H1 (cell line): ENCODE results near the gene HLF. TPM values are rescaled to one million over a fixed set of nuclear protein-coding genes. Genes with fewer than 3 reads are reported as not detected.

Experiments
- CTCF ChIA-PET: fragments of 300-600 bp; sonication (Branson Sonifier 250); formaldehyde crosslinking; loops from one replicate; lab custom pipeline; 2021; ENCODE audit not compliant: partially characterized antibody; lab: Charles Lee
- POLR2A ChIA-PET: fragments of 300-600 bp; sonication (Branson Sonifier 250); formaldehyde crosslinking; loops from one replicate; lab custom pipeline; 2021; ENCODE audit warnings: inconsistent platforms; ENCODE audit not compliant: partially characterized antibody; lab: Charles Lee
- DNase-seq, 2 experiments: peaks; one replicate each; pipeline versions ENCODE4 v3.0.0 to v3.0.0-alpha.2; 2010 to 2022; ENCODE audit warnings: low spot score in 2 of 2, low read depth in 1 of 2, mixed read lengths in 1 of 2
- FAIRE-seq: peaks from 2 replicates; lab custom pipeline; 2011; peaks lifted over from hg19 to GRCh38; lab: Jason Lieb, UNC
- H2AFZ ChIP-seq: 2 replicates; pipeline ENCODE4 v1.8.1; 2012; ENCODE audit warnings: low read length, inconsistent platforms
- H2AK5ac ChIP-seq: 2 replicates; pipeline ENCODE4 v1.6.1; 2013; ENCODE audit warnings: low read depth, low read length
- H2BK120ac ChIP-seq: replicated peaks from 2 replicates; pipeline ENCODE3; 2013; ENCODE audit warnings: low read depth, low read length, inconsistent platforms
- H2BK12ac ChIP-seq: 2 replicates; pipeline ENCODE4 v1.6.1; 2013; ENCODE audit warnings: low read depth, low read length
- H2BK15ac ChIP-seq: 2 replicates; pipeline ENCODE4 v1.6.1; 2013; ENCODE audit warnings: low read length
- H2BK20ac ChIP-seq: 2 replicates; pipeline ENCODE4 v1.6.1; 2013; ENCODE audit warnings: low read length
- H2BK5ac ChIP-seq: 2 replicates; pipeline ENCODE4 v1.6.1; 2013; ENCODE audit warnings: low read depth, low read length
- H3K14ac ChIP-seq: 2 replicates; pipeline ENCODE4 v1.6.1; 2013; ENCODE audit warnings: inconsistent platforms; ENCODE audit not compliant: insufficient read length
- H3K18ac ChIP-seq: 2 replicates; pipeline ENCODE4 v1.6.1; 2013; ENCODE audit warnings: low read length; ENCODE audit errors: extremely low read depth
- H3K23ac ChIP-seq: 2 replicates; pipeline ENCODE4 v1.6.1; 2013; ENCODE audit warnings: inconsistent platforms; ENCODE audit not compliant: insufficient read length
- H3K23me2 ChIP-seq: 2 replicates; pipeline ENCODE4 v1.6.1; 2013; ENCODE audit warnings: low read depth, low read length
- H3K27ac ChIP-seq: 2 replicates; pipeline ENCODE4 v1.6.1; 2011; ENCODE audit warnings: low read depth, low read length, inconsistent platforms
- H3K27me3 ChIP-seq, 4 experiments: replicated peaks in 1 of 4; 1 replicate in 1 of 4; 2 replicates in 3 of 4; pipeline versions ENCODE4 v1.6.1 to v1.8.1; 2011 to 2013; ENCODE audit warnings: low read length in 3 of 4, mild to moderate bottlenecking in 3 of 4, inconsistent platforms in 2 of 4, mixed read lengths in 2 of 4, moderate library complexity in 1 of 4; ENCODE audit not compliant: control insufficient read depth in 3 of 4, insufficient read depth in 3 of 4; ENCODE audit errors: extremely low read depth in 1 of 4
- H3K36me3 ChIP-seq, 4 experiments: 2 replicates each; pipeline versions ENCODE4 v1.6.1 to v1.8.1; 2011 to 2013; ENCODE audit warnings: mild to moderate bottlenecking in 4 of 4, low read length in 3 of 4, moderate library complexity in 2 of 4, control low read depth in 1 of 4, inconsistent platforms in 1 of 4; ENCODE audit not compliant: insufficient read depth in 4 of 4, control insufficient read depth in 2 of 4
- H3K4ac ChIP-seq: replicated peaks from 2 replicates; pipeline ENCODE3; 2013; ENCODE audit warnings: low read length, low read depth, mixed read lengths, inconsistent platforms; ENCODE audit not compliant: insufficient read length
- H3K4me1 ChIP-seq, 4 experiments: replicated peaks in 1 of 4; 1 replicate in 1 of 4; 2 replicates in 3 of 4; pipeline versions ENCODE4 v1.6.1 to v1.8.1; 2011 to 2013; ENCODE audit warnings: low read length in 3 of 4, inconsistent platforms in 2 of 4, mixed read lengths in 1 of 4; ENCODE audit not compliant: insufficient read depth in 4 of 4, control insufficient read depth in 3 of 4
- H3K4me2 ChIP-seq, 2 experiments: 2 replicates each; pipeline versions ENCODE4 v1.6.1 to v1.8.1; 2011 to 2013; ENCODE audit warnings: low read depth in 2 of 2, low read length in 2 of 2, control low read depth in 1 of 2, inconsistent platforms in 1 of 2, mild to moderate bottlenecking in 1 of 2; ENCODE audit not compliant: insufficient read depth in 1 of 2
- H3K4me3 ChIP-seq, 4 experiments: fragments of 200-600, 300-600 bp in 1 of 4; sonication (generic), shearing (Covaris generic), sonication (Bioruptor Twin) in 1 of 4; 2 replicates each; pipeline versions ENCODE4 v1.5.1 to v1.8.1; 2011 to 2016; ENCODE audit warnings: low read length in 4 of 4, low read depth in 3 of 4, control low read depth in 2 of 4, inconsistent platforms in 2 of 4, mild to moderate bottlenecking in 2 of 4, mixed read lengths in 1 of 4, moderate library complexity in 1 of 4; ENCODE audit not compliant: insufficient read depth in 2 of 4; ENCODE audit errors: extremely low read depth in 1 of 4
- H3K56ac ChIP-seq: replicated peaks from 2 replicates; pipeline ENCODE3; 2013; ENCODE audit warnings: low read depth, mild to moderate bottlenecking, mixed read lengths, low read length, inconsistent platforms; ENCODE audit not compliant: insufficient read length
- H3K79me1 ChIP-seq: 2 replicates; pipeline ENCODE4 v1.6.1; 2013; ENCODE audit warnings: low read depth, low read length, control low read depth
- H3K79me2 ChIP-seq, 2 experiments: 2 replicates each; pipeline versions ENCODE4 v1.6.1 to v1.8.1; 2012 to 2013; ENCODE audit warnings: low read length in 2 of 2, mild to moderate bottlenecking in 2 of 2, inconsistent platforms in 1 of 2; ENCODE audit not compliant: insufficient read depth in 2 of 2, control insufficient read depth in 1 of 2
- H3K9ac ChIP-seq, 4 experiments: replicated peaks in 1 of 4; 1 replicate in 1 of 4; 2 replicates in 3 of 4; pipeline versions ENCODE4 v1.6.1 to v1.8.1; 2011 to 2013; ENCODE audit warnings: low read depth in 3 of 4, low read length in 3 of 4, control low read depth in 2 of 4, mild to moderate bottlenecking in 2 of 4, moderate library complexity in 2 of 4, inconsistent platforms in 1 of 4; ENCODE audit errors: extremely low read depth in 1 of 4
- H3K9me3 ChIP-seq, 2 experiments: 2 replicates each; pipeline versions ENCODE4 v1.6.1 to v1.8.1; 2012 to 2013; ENCODE audit warnings: mild to moderate bottlenecking in 2 of 2, moderate library complexity in 2 of 2, control low read depth in 1 of 2, inconsistent platforms in 1 of 2, low read depth in 1 of 2, low read length in 1 of 2, mixed read lengths in 1 of 2; ENCODE audit not compliant: insufficient read depth in 2 of 2
- H4K20me1 ChIP-seq, 2 experiments: replicated peaks in 1 of 2; 2 replicates each; pipeline versions ENCODE3 to v1.8.1; 2011 to 2013; ENCODE audit warnings: inconsistent platforms in 2 of 2, low read length in 2 of 2, mild to moderate bottlenecking in 1 of 2; ENCODE audit not compliant: insufficient read depth in 2 of 2, control insufficient read depth in 1 of 2
- H4K5ac ChIP-seq: 2 replicates; pipeline ENCODE4 v1.6.1; 2013; ENCODE audit warnings: low read length, low read depth, mixed read lengths, inconsistent platforms; ENCODE audit not compliant: insufficient read length
- H4K8ac ChIP-seq: 2 replicates; pipeline ENCODE4 v1.8.0; 2013; ENCODE audit warnings: mild to moderate bottlenecking, moderate library complexity, low read length, inconsistent platforms; ENCODE audit not compliant: insufficient read depth; ENCODE audit errors: extremely low read depth
- H4K91ac ChIP-seq: replicated peaks from 2 replicates; pipeline ENCODE3; 2013; ENCODE audit warnings: low read length, mixed read lengths, inconsistent platforms; ENCODE audit not compliant: insufficient read length
- CHD2 ChIP-seq: IDR thresholded peaks from 2 replicates; pipeline ENCODE4 v1.6.1; 2012; ENCODE audit warnings: low read length, improper control_type of control experiment
- CTBP2 ChIP-seq: IDR thresholded peaks from 2 replicates; pipeline ENCODE4 v1.7.0; 2011; ENCODE audit warnings: borderline replicate concordance, mild to moderate bottlenecking, moderate library complexity, mixed read lengths, low read length; ENCODE audit not compliant: insufficient read depth, insufficient read length
- POLR2AphosphoS5 ChIP-seq: IDR thresholded peaks from 2 replicates; pipeline ENCODE4 v1.6.1; 2011; ENCODE audit warnings: low read depth, low read length
- POU5F1 ChIP-seq: IDR thresholded peaks from 2 replicates; pipeline ENCODE4 v1.6.1; 2011; ENCODE audit warnings: low read depth, mild to moderate bottlenecking, low read length, moderate library complexity
- RFX5 ChIP-seq: IDR thresholded peaks from 2 replicates; pipeline ENCODE4 v1.6.1; 2011; ENCODE audit warnings: low read depth, low read length, improper control_type of control experiment, borderline replicate concordance
- SP4 ChIP-seq: IDR thresholded peaks from 2 replicates; pipeline ENCODE4 v1.6.1; 2012; ENCODE audit warnings: low read length, inconsistent platforms
- TAF1 ChIP-seq: IDR thresholded peaks from 2 replicates; pipeline ENCODE4 v1.6.1; 2011; ENCODE audit warnings: mild to moderate bottlenecking, low read depth, low read length
- TAF7 ChIP-seq: optimal IDR thresholded peaks from 2 replicates; pipeline ENCODE3; 2011; ENCODE audit warnings: low read depth, mild to moderate bottlenecking, inconsistent platforms, low read length, moderate library complexity, borderline replicate concordance
- TEAD4 ChIP-seq: IDR thresholded peaks from 2 replicates; pipeline ENCODE4 v1.6.1; 2012; ENCODE audit warnings: low read depth, low read length, inconsistent platforms, mixed read lengths
- ZNF274 ChIP-seq: IDR thresholded peaks from 2 replicates; pipeline ENCODE4 v1.7.0; 2012; ENCODE audit warnings: low read length, borderline replicate concordance; ENCODE audit errors: extremely low read depth
- WGBS, 2 experiments: shearing (Covaris generic) in 1 of 2; methylation state at CpG; one replicate each; pipeline versions ENCODE4 v1.1.6 to v1.1.7; 2013 to 2015; ENCODE audit warnings: low lambda C conversion rate in 2 of 2, mixed read lengths in 2 of 2, inconsistent platforms in 1 of 2, low coverage in 1 of 2, missing lambda C conversion rate in 1 of 2; ENCODE audit not compliant: insufficient replicate concordance in 2 of 2, insufficient coverage in 1 of 2, insufficient read length in 1 of 2; ENCODE audit errors: extremely low coverage in 1 of 2, missing lambda C conversion rate in 1 of 2; 5-methylcytosine and 5-hydroxymethylcytosine counted together
- polyA plus RNA-seq, 7 experiments: library from polyadenylated mRNA; depleted of rRNA in 3 of 7; stranded (reverse) in 5 of 7; unstranded in 2 of 7; fragments of >200 nt in 5 of 7; fragments of 200-250 nt in 2 of 7; gene quantifications; 1 replicate in 5 of 7; 2 replicates in 1 of 7; 4 replicates in 1 of 7; pipeline versions ENCODE4 v1.2.1 to v1.2.3, GENCODE V29; 2011 to 2013; ENCODE audit warnings: missing spikeins in 2 of 7, mixed read lengths in 2 of 7
- total RNA-seq: library from RNA; stranded (reverse); fragmentation: NEBNext Ultra II Directional; extraction: Animal tissue kit (Norgen Biotek cat#: 25700); gene quantifications from 2 replicates; pipeline ENCODE4 v1.2.1, GENCODE V29; 2021
- TF ChIP-seq, protein P1 (sequence below), 3 experiments: IDR thresholded peaks; 1 replicate in 2 of 3; 2 replicates in 1 of 3; pipeline versions ENCODE4 v1.5.1 to v1.6.1; 2011; ENCODE audit warnings: low read length in 3 of 3, mild to moderate bottlenecking in 3 of 3, inconsistent platforms in 2 of 3, low read depth in 1 of 3, moderate library complexity in 1 of 3; ENCODE audit not compliant: insufficient read depth in 1 of 3; ENCODE audit errors: control extremely low read depth in 1 of 3

The HLF gene
- total and polyA plus RNA-seq, 2 of the 8 experiments (the other 6 are each of a cell fraction or from before 2014, with no cell fraction given) = 0.39 to 0.60 TPM

DNA sequence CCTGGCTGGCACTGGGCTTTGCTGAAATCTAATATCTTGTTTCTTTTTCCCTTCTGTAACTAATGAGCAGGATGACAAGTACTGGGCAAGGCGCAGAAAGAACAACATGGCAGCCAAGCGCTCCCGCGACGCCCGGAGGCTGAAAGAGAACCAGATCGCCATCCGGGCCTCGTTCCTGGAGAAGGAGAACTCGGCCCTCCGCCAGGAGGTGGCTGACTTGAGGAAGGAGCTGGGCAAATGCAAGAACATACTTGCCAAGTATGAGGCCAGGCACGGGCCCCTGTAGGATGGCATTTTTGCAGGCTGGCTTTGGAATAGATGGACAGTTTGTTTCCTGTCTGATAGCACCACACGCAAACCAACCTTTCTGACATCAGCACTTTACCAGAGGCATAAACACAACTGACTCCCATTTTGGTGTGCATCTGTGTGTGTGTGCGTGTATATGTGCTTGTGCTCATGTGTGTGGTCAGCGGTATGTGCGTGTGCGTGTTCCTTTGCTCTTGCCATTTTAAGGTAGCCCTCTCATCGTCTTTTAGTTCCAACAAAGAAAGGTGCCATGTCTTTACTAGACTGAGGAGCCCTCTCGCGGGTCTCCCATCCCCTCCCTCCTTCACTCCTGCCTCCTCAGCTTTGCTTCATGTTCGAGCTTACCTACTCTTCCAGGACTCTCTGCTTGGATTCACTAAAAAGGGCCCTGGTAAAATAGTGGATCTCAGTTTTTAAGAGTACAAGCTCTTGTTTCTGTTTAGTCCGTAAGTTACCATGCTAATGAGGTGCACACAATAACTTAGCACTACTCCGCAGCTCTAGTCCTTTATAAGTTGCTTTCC, 56.0 kb downstream of the HLF start:
- Histone ChIP-seq H3K79me1 (no peaks in the 10 kb centered on the region), H3K23me2 (no peaks in the 10 kb centered on the region), H2BK15ac (no peak overlapping the region), H3K36me3 (no peaks in the 10 kb centered on the region), H4K5ac (no peak overlapping the region), H3K27ac (no peak overlapping the region), H3K4me3 (no peak overlapping the region), H3K18ac (no peak overlapping the region), H2AFZ (no peak overlapping the region), H3K79me2 (no peaks in the 10 kb centered on the region), H3K4me1 (no peaks in the 10 kb centered on the region), H3K23ac (no peak overlapping the region), H2BK20ac (no peak overlapping the region), H2BK5ac (no peak overlapping the region), H4K8ac (no peak overlapping the region), H3K4ac (no peak overlapping the region), H3K9me3 (no peaks in the 10 kb centered on the region), H2BK12ac (no peak overlapping the region), H2AK5ac (no peak overlapping the region), H2BK120ac (no peak overlapping the region), H3K9ac (no peak overlapping the region), H4K20me1 (no peaks in the 10 kb centered on the region), H3K56ac (no peak overlapping the region), H4K91ac (no peak overlapping the region), H3K27me3 (no peaks in the 10 kb centered on the region), H3K14ac (no peak overlapping the region), H3K4me2 (no peak overlapping the region)
- CTCF ChIA-PET = interaction anchor here (1.0 to 1.2 kb wide), 2 partner anchors 24 to 26 kb away, joined by 3 to 4 read pairs; no protein-coding TSS in a partner anchor
- 91% methylated on average over 23 of the region's 23 CpGs; no CpG with 5 or more reads in 1 of the 2 experiments for WGBS, 2 experiments
- POLR2A ChIA-PET = no interaction called here
- no peak for DNase-seq
- no peak for FAIRE-seq
- TF ChIP-seq TAF7 (no peak), TAF1 (no peak), POLR2AphosphoS5 (no peak), RFX5 (no peak), CTBP2 (no peak), SP4 (no peak), CHD2 (no peak), TEAD4 (no peak), POU5F1 (no peak), ZNF274 (no peak)
- TF ChIP-seq, protein P1, sequence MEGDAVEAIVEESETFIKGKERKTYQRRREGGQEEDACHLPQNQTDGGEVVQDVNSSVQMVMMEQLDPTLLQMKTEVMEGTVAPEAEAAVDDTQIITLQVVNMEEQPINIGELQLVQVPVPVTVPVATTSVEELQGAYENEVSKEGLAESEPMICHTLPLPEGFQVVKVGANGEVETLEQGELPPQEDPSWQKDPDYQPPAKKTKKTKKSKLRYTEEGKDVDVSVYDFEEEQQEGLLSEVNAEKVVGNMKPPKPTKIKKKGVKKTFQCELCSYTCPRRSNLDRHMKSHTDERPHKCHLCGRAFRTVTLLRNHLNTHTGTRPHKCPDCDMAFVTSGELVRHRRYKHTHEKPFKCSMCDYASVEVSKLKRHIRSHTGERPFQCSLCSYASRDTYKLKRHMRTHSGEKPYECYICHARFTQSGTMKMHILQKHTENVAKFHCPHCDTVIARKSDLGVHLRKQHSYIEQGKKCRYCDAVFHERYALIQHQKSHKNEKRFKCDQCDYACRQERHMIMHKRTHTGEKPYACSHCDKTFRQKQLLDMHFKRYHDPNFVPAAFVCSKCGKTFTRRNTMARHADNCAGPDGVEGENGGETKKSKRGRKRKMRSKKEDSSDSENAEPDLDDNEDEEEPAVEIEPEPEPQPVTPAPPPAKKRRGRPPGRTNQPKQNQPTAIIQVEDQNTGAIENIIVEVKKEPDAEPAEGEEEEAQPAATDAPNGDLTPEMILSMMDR (IDR thresholded peaks at IDR 0.05; ENCODE audit: control extremely low read depth in 1 of 3, insufficient read depth in 1 of 3, low read depth in 1 of 3, low read length in 3 of 3) = no peak
